HEK293T (cell line): ENCODE measurements around the gene ATP11A.

ENCODE experiments used
- BHLHE40 ChIP-seq: fragments of 450-650 bp; IDR thresholded peaks from 2 replicates; pipeline ENCODE4 v1.6.1; 2016; ENCODE audit warnings: mild to moderate bottlenecking, moderate library complexity, borderline replicate concordance
- FOXK2 ChIP-seq: fragments of 450-650 bp; IDR thresholded peaks from 2 replicates; pipeline ENCODE4 v1.6.1; 2016; ENCODE audit warnings: mild to moderate bottlenecking
- FOXM1 ChIP-seq: fragments of 450-650 bp; IDR thresholded peaks from 2 replicates; pipeline ENCODE4 v1.6.1; 2017; ENCODE audit warnings: mild to moderate bottlenecking, borderline replicate concordance
- NFRKB ChIP-seq: fragments of 450-650 bp; IDR thresholded peaks from 2 replicates; pipeline ENCODE4 v1.6.1; 2016; ENCODE audit warnings: mild to moderate bottlenecking, moderate library complexity
- SP1 ChIP-seq: fragments of 450-650 bp; IDR thresholded peaks from 2 replicates; pipeline ENCODE4 v1.6.1; 2017
- SUZ12 ChIP-seq: fragments of 450-650 bp; IDR thresholded peaks from 2 replicates; pipeline ENCODE4 v1.6.1; 2016; ENCODE audit warnings: mild to moderate bottlenecking
- ZNF384 ChIP-seq: fragments of 450-650 bp; IDR thresholded peaks from 2 replicates; pipeline ENCODE4 v1.6.1; 2016

GRCh38 chr13:112702986-112703379, 13.1 kb downstream of the ATP11A start:
- TF ChIP-seq SP1: no peak
- TF ChIP-seq FOXM1: no peak
- TF ChIP-seq ZNF384: no peak
- TF ChIP-seq SUZ12: no peak
- TF ChIP-seq BHLHE40: no peak
- no peak for TF ChIP-seq FOXK2
- TF ChIP-seq NFRKB: no peak
